ENCODE measurements around the gene VAT1. TPM values are rescaled to one million over a fixed set of nuclear protein-coding genes. Genes with fewer than 3 reads are reported as not detected.

The VAT1 gene
- total and polyA plus RNA-seq, 9 of the 15 experiments (the other 6 are each of a cell fraction or from before 2014, with no cell fraction given): 29.4 to 153 (median 66.7) TPM

DNA sequence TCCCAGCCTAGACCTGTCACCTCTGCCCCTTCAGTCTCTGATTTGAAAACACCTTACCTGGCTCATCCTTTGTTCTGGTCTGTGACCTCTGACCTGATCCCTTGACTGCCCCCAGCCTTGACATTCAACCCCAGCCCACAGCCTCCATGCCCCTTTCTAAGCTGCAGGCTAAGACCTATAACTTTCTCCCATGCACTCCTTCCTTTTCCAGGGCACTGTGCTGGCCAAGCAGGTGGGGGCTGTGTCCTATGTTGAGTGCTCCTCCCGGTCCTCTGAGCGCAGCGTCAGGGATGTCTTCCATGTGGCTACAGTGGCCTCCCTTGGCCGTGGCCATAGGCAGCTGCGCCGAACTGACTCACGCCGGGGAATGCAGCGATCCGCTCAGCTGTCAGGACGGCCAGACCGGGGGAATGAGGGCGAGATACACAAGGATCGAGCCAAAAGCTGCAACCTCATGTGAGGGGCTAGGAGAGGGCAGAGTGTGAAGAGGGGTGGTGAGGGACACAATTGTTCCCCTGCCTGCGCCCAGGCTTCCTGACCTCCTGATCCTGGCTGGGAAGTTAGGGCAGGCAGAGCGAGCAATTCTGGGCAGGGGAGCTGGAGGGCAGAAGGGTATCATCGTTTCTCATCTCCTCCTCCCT, 6.2 kb upstream of the VAT1 start:
- Histone ChIP-seq H3K4me3 (no peak overlapping the region), H3K4me1 (replicated peaks in 1 of 2; ENCODE audit: control insufficient read depth in 2 of 2, insufficient read depth in 2 of 2, low read length in 2 of 2) (peaks cover 3 to 34% of the 10 kb centered on the region in 2 experiments), H3K27me3 (ENCODE audit: control insufficient read depth in 2 of 2, insufficient read depth in 2 of 2, low read length in 2 of 2) (no peaks in the 10 kb centered on the region), H4K20me1 (replicated peaks; ENCODE audit: control insufficient read depth, insufficient read depth, low read length) (no peaks in the 10 kb centered on the region), H3K9me1 (ENCODE audit: control insufficient read depth, insufficient read depth, low read length) (no peaks in the 10 kb centered on the region), H2AFZ (ENCODE audit: low read depth, low read length) (no peak overlapping the region), H3K9ac (ENCODE audit: insufficient read depth in 1 of 2, low read depth in 2 of 2, low read length in 2 of 2) (peak overlapping the region in 1 of 2 experiments; percentile 75; a peak in 1 of 4 replicates), H3K9me3 (replicated peaks; ENCODE audit: control insufficient read depth, insufficient read depth, low read depth, low read length) (no peaks in the 10 kb centered on the region), H3K27ac (ENCODE audit: extremely low read depth, low read depth, low read length) (no peak overlapping the region), H3K79me2 (ENCODE audit: control insufficient read depth, insufficient read depth, low read length) (no peaks in the 10 kb centered on the region), H3K4me2 (ENCODE audit: insufficient read depth, low read length) (no peak overlapping the region), H3K36me3 (ENCODE audit: control insufficient read depth, insufficient read depth, low read length) (no peaks in the 10 kb centered on the region)
- POLR2A ChIA-PET: interaction anchor here (0.9 to 1.4 kb wide), 3 partner anchors 9 to 288 kb away, joined by 3 to 5 read pairs (median 4); no protein-coding TSS in a partner anchor
- intact Hi-C loops (cut with micrococcal nuclease): no loop called here
- CTCF ChIA-PET (ENCODE audit: low intra/inter-chr PET ratio): no interaction called here
- WGBS (ENCODE audit: insufficient coverage, low coverage, missing lambda C conversion rate): 58% methylated on average over 17 of the region's 17 CpGs
- BruUV-seq (replicated peaks): no TSS peak
- no peak for FAIRE-seq
- no peak for ATAC-seq
- no peak for TF ChIP-seq ATF7 (IDR thresholded peaks at IDR 0.05)
- TF ChIP-seq PRMT5 (CRISPR knock-in tag; IDR thresholded peaks at IDR 0.05): no peak
- TF ChIP-seq CBX1 (IDR thresholded peaks at IDR 0.05; ENCODE audit: low read depth): no peak
- TF ChIP-seq CHD4 (IDR thresholded peaks at IDR 0.05; ENCODE audit: insufficient read depth, insufficient replicate concordance, low read depth, low read length, poor library complexity, severe bottlenecking): no peak
- no peak for TF ChIP-seq NRF1 (conservative IDR thresholded peaks at IDR 0.05 in 1 of 2, IDR thresholded peaks at IDR 0.05 in 1 of 2)
- TF ChIP-seq CLOCK (CRISPR knock-in tag; IDR thresholded peaks at IDR 0.05; ENCODE audit: borderline replicate concordance): no peak
- TF ChIP-seq PHTF2 (CRISPR knock-in tag; IDR thresholded peaks at IDR 0.05): no peak
- TF ChIP-seq TRIM28 (IDR thresholded peaks at IDR 0.05): no peak
- no peak for TF ChIP-seq DPF2 (IDR thresholded peaks at IDR 0.05)
- TF ChIP-seq, protein P1, sequence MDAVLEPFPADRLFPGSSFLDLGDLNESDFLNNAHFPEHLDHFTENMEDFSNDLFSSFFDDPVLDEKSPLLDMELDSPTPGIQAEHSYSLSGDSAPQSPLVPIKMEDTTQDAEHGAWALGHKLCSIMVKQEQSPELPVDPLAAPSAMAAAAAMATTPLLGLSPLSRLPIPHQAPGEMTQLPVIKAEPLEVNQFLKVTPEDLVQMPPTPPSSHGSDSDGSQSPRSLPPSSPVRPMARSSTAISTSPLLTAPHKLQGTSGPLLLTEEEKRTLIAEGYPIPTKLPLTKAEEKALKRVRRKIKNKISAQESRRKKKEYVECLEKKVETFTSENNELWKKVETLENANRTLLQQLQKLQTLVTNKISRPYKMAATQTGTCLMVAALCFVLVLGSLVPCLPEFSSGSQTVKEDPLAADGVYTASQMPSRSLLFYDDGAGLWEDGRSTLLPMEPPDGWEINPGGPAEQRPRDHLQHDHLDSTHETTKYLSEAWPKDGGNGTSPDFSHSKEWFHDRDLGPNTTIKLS (IDR thresholded peaks at IDR 0.05; ENCODE audit: borderline replicate concordance, low read depth): no peak
- TF ChIP-seq NFE2L1 (tag; IDR thresholded peaks at IDR 0.05; ENCODE audit: borderline replicate concordance, low read depth): no peak
- no peak for TF ChIP-seq EHMT2 (IDR thresholded peaks at IDR 0.05)
- no peak for DNase-seq (ENCODE audit: extremely low read depth in 1 of 4, low spot score in 3 of 4)
- in situ Hi-C loops (cut with MboI): no loop called here

Data from K562 (cell line).